NCI-H524 treated with DMSO at 0.1 percent for 48 hours (cell line): ENCODE measurements around the gene TDRD6.

ENCODE experiments used
- DNase-seq: peaks from one replicate; lab custom pipeline; 2025; lab: John Stamatoyannopoulos, UW

Gene TDRD6

GRCh38 chr6:46677314-46677654, 10.4 kb upstream of the TDRD6 start:
- no peak for DNase-seq

DNA sequence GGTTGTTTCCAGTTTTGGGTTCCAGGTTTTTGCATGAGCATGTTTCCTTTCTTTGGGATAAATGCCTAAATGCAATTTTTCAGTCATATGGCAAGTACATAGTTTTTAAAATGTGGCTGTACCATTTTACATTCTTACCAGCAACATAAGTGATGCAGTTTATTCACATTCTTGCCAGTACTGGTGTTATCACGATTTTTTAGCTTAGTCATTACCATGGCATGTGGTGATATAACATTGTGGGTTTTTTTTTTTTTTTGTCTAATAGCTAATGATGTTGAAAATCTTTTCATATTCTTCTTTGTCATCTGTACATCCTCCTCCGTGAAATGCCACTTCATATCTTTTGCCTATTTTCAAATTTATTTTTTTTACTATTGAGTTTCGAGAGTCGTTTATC, 2.9 kb upstream of the TDRD6 start:
- no peak for DNase-seq

GRCh38 chr6:46688117-46688965, 656 bp downstream of the TDRD6 start:
- no peak for DNase-seq

DNA sequence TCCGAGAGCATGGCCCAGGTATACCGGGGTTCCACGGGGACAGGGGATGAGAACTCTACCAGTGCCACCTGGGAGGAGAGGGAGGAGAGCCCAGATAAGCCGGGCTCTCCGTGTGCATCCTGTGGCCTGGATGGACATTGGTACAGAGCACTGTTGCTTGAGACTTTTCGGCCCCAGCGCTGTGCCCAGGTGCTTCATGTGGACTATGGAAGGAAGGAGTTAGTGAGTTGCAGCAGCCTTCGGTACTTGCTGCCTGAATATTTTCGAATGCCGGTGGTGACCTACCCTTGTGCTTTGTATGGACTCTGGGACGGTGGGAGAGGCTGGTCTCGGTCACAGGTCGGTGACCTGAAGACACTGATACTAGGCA, 1.3 kb downstream of the TDRD6 start:
- no peak for DNase-seq

GRCh38 chr6:46689657-46690056, 2.0 kb downstream of the TDRD6 start:
- DNase-seq = no peak

GRCh38 chr6:46690141-46690755, 2.6 kb downstream of the TDRD6 start:
- DNase-seq = no peak

GRCh38 chr6:46690911-46691451, 3.3 kb downstream of the TDRD6 start:
- no peak for DNase-seq

DNA sequence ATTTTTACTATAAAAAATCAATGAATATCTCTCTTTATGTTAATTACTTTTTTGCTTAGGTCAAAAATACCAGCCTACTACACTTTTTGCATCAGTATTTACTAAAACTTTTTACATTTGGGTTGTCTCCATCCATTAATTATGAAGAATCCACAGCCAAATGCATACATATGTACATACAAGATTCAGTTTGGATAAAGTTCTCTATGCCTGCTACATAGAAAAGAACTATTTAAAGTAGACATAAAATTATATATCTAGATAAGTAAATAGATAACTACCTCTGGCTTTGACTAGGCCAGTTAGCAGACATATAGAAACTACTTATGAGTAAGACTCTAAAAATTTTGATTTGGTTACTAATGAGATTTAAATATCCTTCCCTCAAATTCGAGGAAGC, 12.3 kb downstream of the TDRD6 start:
- no peak for DNase-seq

- peak; percentile 2 for DNase-seq
These were observed 16.9 kb downstream of the TDRD6 start for GRCh38 chr6:46704562-46704961.

- DNase-seq = no peak
These were observed 18.8 kb downstream of the TDRD6 start for GRCh38 chr6:46706464-46706863.

- DNase-seq = no peak
These were observed 23.8 kb downstream of the TDRD6 start for GRCh38 chr6:46711491-46711890.

GRCh38 chr6:46715141-46715540, 27.5 kb downstream of the TDRD6 start:
- no peak for DNase-seq

DNA sequence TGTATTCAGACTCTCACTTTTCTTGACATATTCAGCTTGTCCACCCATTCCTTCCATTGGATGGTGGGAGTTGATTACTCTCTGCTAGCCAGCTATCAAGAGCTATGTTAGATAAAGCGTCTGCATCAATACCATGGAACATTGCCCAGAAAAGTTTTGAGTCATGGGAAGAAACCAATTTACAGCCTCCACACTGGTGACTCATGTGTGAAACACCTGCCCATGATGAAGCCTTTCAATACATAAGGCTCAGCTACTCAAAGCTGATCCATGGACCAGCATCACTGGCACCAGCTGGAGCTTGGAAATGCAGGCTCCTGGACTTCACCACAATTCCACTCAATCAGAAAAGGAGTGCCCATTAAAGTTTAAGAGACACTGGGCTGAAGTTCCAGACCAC, 31.4 kb downstream of the TDRD6 start:
- no peak for DNase-seq

DNA sequence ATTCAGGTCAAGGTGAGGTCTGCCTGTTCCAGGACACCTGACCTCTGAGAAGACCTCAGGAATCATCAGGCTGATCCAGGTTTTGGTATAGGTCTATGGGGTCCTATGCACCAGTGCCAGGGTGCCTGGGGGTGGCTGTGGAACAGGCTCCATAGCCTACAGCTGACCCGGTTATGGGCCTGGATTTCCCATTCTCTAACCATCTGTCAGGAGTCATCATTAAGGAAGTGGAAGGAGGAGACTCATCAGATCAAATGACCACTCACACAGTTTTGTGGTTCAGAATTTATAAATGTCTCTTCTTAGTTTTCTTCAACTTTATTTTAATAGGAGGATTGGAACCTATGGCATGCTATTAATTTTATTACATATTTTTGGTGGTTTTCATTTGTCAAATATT, 32.7 kb downstream of the TDRD6 start:
- DNase-seq = no peak

GRCh38 chr6:46729787-46730326, 42.2 kb downstream of the TDRD6 start:
- DNase-seq = no peak

GRCh38 chr6:46730921-46731461, 43.3 kb downstream of the TDRD6 start:
- no peak for DNase-seq

DNA sequence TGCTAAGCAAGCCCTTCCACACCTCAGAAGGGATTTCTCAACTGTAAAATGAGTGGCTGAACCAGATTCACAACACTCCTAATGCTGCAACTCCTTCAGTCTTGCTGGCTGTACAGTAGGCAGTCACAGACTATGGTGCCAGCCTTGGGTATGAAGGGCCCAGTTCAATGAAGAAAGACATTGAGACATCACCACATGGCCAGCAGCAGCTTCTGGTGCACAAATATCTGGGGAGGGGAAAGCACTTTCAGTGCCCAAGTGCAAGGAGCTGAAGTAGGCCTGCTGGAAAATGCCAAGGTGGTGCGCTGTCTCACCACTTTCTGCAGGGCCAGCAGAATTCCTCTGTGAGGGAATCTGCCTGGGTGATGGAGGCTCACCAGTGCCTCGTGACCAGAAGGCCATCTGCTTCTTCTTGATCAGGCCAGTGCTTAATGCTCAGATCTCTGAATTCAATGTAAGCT, 45.7 kb downstream of the TDRD6 start:
- DNase-seq = no peak

- DNase-seq = no peak
These were observed 47.4 kb downstream of the TDRD6 start, which contains the start of gene PLA2G7 for GRCh38 chr6:46734867-46735719. PLA2G7 (minus strand) TSS chr6:46735375; CDS start chr6:46722891, 12,484 bp downstream.

DNA sequence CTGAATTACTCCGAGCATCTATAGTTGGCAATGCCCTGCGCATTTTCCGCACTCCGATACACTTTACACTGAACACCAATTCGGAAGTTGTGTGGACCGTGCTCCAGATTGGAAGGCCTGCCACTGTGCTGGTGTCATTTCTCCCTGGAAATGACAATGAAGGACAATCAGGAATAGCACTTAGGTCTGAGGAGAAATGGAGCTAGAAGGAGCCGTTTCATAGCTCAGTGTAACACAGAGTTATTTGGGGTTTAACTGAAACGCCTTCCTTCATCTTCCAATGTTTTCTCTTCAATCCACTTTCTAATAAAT, 48.0 kb downstream of the TDRD6 start:
- no peak for DNase-seq

DNA sequence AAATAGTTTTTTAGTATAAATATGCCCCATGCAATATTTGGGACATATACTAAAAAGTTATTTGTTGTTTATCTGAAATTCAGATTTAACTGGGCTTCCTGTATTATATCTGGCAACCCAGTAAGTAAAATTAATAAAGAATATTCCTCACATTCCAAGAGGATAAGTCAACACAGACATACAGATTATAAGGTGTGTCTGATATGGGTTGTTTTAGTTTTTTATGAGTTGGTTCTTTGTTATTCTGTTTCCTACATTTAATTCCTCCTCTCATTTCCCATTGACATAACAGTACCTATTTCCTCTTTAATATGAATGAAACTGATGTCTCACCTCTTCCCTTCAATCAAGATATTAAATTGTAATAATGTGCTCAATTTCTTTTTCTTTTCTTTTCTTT, 49.2 kb downstream of the TDRD6 start:
- DNase-seq = no peak

GRCh38 chr6:46741482-46741881, 53.8 kb downstream of the TDRD6 start:
- no peak for DNase-seq

GRCh38 chr6:46741910-46742309, 54.2 kb downstream of the TDRD6 start:
- no peak for DNase-seq
